ENCODE data around the gene KLHL18.
A peak's percentile ranks its signal among the peaks of the same experiment; 100 is the strongest.
"Not testable (repeated sequence)": the region's sequence is repeated elsewhere in the genome, so short reads cannot be mapped to it uniquely, and the experiment has no call there.

The KLHL18 gene

GRCh38 chr3:47276558-47276957 is 6.2 kb upstream of the KLHL18 start:
- no peak for DNase-seq

- DNase-seq, result no peak
Measured at GRCh38 chr3:47280519-47280918, 2.2 kb upstream of the KLHL18 start.

- peak; percentile 52 for DNase-seq
Measured at GRCh38 chr3:47283193-47283537, 421 bp downstream of the KLHL18 start.

GRCh38 chr3:47283591-47284364 is 1.0 kb downstream of the KLHL18 start:
- DNase-seq, result peak; percentile 56

GRCh38 chr3:47288966-47289910 is 6.5 kb downstream of the KLHL18 start:
- DNase-seq, result no peak

GRCh38 chr3:47291158-47291753 is 8.5 kb downstream of the KLHL18 start:
- DNase-seq, result peak; percentile 35

GRCh38 chr3:47291754-47292420 is 9.1 kb downstream of the KLHL18 start:
- DNase-seq, result not testable (repeated sequence)

- no peak for DNase-seq
Measured at GRCh38 chr3:47293822-47294221, 11.1 kb downstream of the KLHL18 start.

GRCh38 chr3:47294392-47294791 is 11.6 kb downstream of the KLHL18 start:
- DNase-seq, result no peak

- no peak for DNase-seq
Measured at GRCh38 chr3:47295322-47295721, 12.6 kb downstream of the KLHL18 start.

- no peak for DNase-seq
Measured at GRCh38 chr3:47295976-47296375, 13.2 kb downstream of the KLHL18 start.

- DNase-seq, result no peak
Measured at GRCh38 chr3:47296562-47297302, 14.0 kb downstream of the KLHL18 start.

- peak; percentile 90 for DNase-seq
Measured at GRCh38 chr3:47298439-47298838, 15.7 kb downstream of the KLHL18 start.

GRCh38 chr3:47299381-47300318 is 16.9 kb downstream of the KLHL18 start:
- no peak for DNase-seq

- no peak for DNase-seq
Measured at GRCh38 chr3:47301456-47301855, 18.7 kb downstream of the KLHL18 start.

- no peak for DNase-seq
Measured at GRCh38 chr3:47306022-47306421, 23.3 kb downstream of the KLHL18 start.

GRCh38 chr3:47309231-47309630 is 26.5 kb downstream of the KLHL18 start:
- not testable (repeated sequence) for DNase-seq

- peak; percentile 58 for DNase-seq
Measured at GRCh38 chr3:47310391-47310790, 27.6 kb downstream of the KLHL18 start.

- no peak for DNase-seq
Measured at GRCh38 chr3:47313341-47314055, 30.8 kb downstream of the KLHL18 start.

- DNase-seq, result no peak
Measured at GRCh38 chr3:47314056-47314764, 31.5 kb downstream of the KLHL18 start.
